GM21786 (cell line): ENCODE data around the gene GFOD2.

Experiments
- ATAC-seq: cut with Tn5 transposase; IDR thresholded peaks from one replicate; pipeline ENCODE4 v1.9.1; 2021; ENCODE audit not compliant: unreplicated experiment

The GFOD2 gene

GRCh38 chr16:67660564-67661028 lies 58.5 kb downstream of the GFOD2 start, which contains the start of gene PARD6A:
PARD6A (plus strand) TSS chr16:67660960; CDS start chr16:67661039, 79 bp downstream.
- ATAC-seq: peak; percentile 81

DNA sequence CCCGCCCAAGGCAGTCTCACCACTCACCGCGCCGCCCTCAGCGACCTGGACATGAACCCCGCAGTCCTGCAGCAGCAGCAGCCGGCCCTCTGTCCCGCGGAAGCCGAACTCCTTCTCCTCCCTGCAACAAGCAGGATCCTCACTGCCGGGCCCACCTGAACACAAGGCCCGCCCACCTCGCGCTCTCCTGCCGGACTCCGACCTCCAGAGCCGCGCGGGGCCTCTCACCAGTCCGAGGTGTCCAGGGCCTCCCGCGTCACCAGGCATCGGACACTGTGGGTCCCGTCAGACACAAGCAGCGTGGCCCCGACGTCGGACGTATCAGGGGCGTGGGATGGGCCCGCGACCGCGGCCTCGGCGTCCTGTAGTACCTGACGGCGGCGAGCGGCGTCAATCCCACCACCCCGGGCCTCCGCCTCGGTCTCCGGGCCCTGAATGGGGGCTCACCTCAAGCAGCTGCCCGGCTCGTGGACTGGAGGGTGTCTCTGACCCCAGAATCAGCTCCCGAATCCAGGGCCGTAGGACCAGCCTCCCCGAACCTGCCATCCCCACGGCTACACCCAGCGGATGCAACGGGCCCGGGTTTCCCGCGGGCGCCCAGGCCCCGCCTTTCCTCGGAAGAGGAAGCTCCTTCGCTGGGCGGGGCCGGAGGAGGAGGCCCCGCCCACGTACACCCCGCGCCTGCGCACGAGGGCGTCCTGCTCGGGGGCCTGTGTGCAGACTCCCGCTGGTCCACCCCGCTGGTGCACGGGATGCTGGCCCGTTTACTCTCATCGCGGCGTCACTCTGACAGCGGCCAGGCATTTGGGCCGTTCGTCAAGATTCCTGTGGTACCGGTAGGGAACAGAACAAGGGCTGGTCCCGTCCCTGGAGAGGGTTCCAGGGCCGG lies 59.2 kb downstream of the GFOD2 start, which contains the start of gene ACD:
Gene ACD, minus strand, starts transcription at position 586 of the 889 bp plus-strand sequence. Its CDS starts 40 bp downstream, at position 546.
- peak; percentile 52 for ATAC-seq

GRCh38 chr16:67658849-67659674 lies 60.1 kb downstream of the GFOD2 start:
- no peak for ATAC-seq

GRCh38 chr16:67657751-67658518 lies 61.2 kb downstream of the GFOD2 start:
- ATAC-seq: no peak

GRCh38 chr16:67657017-67657608 lies 62.0 kb downstream of the GFOD2 start:
- no peak for ATAC-seq

GRCh38 chr16:67656344-67657016 lies 62.6 kb downstream of the GFOD2 start:
- no peak for ATAC-seq

DNA sequence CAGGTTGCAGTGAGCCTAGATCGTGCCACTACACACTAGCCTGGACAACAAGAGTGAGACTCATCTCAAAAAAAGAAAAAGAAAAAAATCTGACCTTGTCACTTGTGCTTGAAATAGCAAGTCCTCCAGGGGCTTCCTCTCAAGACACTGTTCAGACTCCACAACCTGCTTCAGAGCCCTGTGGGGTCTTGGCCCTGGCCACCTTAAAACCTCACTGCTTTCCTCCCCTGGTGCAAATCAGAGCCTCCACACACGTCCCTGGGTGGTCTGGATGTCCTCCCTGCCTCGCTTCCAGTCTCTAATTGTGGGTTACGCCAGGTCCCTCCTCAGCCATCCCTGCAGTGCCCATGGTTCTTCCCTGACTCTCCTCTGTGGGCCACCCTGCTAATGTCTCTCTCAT lies 63.8 kb downstream of the GFOD2 start:
- ATAC-seq: no peak

DNA sequence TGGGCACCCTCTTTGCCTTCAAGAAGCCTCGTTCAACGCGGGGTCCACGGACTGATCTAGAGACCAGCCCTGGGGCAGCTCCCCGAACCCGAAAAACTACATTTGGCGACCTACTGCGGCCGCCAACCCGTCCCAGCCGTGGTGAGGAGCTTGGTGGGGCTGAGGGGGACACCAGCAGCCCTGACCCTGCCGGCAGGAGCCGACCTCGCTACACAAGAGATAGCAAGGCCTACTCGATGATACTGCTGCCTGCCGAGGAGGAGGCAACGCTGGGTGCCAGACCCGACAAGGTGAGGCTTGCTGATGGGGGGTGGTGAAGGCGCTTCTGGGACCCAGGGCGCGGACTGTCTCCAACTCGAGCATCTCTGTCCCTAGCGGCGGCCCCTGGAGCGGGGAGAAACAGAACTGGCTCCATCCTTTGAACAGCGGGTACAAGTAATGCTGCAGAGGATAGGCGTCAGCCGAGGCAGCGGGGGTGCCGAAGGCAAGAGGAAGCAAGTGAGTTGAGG lies 64.7 kb downstream of the GFOD2 start:
- no peak for ATAC-seq

DNA sequence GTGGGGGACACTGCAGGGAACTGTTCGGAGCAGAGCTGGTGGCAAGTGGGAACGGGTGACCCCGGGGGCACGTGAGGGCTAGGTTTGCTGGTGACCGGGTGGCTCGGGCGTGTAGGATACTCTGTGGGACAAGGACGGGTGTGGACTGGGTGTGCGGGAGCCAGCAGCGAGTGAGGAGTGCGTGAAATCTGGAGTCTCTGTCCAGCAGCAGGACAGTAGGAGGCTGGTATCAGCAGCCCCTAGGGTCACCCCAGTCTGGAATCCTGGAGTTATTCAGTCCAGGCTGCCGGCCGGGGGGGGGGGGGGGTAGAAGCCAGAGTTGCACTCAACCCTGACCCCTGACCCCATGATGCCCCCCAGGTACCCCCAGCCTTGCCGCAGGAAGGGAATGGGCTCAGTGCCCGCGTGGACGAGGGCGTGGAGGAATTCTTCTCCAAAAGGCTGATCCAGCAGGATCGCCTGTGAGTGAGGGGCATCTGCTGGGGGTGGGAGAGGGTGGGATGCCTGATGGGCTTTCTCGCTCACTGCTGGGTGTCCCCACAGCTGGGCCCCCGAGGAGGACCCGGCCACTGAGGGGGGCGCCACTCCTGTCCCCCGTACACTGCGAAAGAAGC lies 65.2 kb downstream of the GFOD2 start:
- no peak for ATAC-seq

GRCh38 chr16:67653128-67653788 lies 65.9 kb downstream of the GFOD2 start:
- ATAC-seq: no peak

- ATAC-seq: no peak
Observed at GRCh38 chr16:67652578-67653127, 66.5 kb downstream of the GFOD2 start.

DNA sequence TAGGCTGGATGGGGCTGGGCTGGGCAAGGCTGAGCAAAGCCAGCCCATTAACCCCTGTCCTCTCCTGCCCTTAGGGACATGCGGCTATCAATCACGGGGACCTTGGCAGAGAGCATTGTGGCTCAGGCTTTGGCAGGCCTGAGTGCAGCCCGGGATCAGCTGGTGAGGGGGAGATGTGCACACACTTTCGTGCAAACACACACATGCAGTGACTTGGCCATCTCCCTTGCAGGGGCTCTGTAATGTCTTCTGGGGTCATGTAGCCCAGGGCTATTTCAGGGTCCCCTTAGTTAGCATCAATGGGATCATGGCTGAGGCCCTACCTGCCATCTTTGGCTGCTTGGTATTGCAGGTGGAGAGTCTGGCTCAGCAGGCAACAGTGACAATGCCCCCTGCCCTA lies 67.3 kb downstream of the GFOD2 start:
- ATAC-seq: no peak

DNA sequence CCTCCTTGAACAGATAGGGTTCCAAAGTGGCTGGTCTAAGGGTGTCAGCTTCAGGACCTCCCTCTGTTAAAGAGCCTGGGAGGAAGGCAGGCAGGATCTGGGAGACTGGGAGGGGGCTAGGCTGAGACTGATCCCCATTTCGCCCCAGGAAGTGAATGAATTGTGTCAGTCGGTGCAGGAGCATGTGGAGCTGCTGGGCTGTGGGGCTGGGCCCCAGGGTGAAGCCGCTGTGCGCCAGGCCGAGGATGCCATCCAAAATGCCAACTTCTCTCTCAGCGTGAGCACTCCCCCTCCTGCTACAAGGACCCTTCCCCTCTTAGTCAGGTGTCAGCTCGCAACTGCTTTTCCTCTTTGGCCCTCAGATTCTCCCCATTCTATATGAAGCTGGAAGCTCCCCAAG lies 68.1 kb downstream of the GFOD2 start:
- no peak for ATAC-seq

DNA sequence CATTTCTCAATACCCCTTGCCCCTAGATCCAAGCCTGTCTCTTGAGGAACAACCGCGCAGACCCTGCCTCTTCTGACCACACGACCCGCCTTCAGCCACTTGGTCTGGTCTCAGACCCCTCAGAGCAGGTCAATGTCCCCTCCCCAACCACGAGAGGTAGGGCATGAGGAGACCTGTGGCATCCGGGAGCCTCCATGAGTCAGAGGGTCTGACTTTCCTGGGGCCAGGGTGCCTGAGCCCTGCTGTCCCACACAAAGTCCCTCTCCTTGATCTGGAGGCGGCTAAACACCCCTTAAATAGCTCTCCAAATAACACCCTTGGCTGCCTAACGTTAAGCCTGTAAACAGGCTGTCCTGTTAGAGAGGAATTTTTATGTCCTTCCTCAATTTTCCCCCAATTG lies 69.1 kb downstream of the GFOD2 start:
- no peak for ATAC-seq

- ATAC-seq: no peak
Observed at GRCh38 chr16:67649494-67649931, 69.6 kb downstream of the GFOD2 start.

GRCh38 chr16:67648764-67649407 lies 70.2 kb downstream of the GFOD2 start:
- ATAC-seq: no peak

GRCh38 chr16:67648088-67648763 lies 70.9 kb downstream of the GFOD2 start:
- no peak for ATAC-seq
